Sigmoid colon (tissue), 4 donors: ENCODE results near the gene PIGH.
"Not testable (repeated sequence)": the region's sequence is repeated elsewhere in the genome, so short reads cannot be mapped to it uniquely, and the experiment has no call there.

Experiments
- EP300 ChIP-seq, 4 donors: sonication (generic); formaldehyde crosslinking; IDR thresholded peaks; one replicate each; pipeline ENCODE4 v1.6.1; 2017; ENCODE audit warnings: antibody characterized with exemption in 4 of 4
- POLR2A ChIP-seq, 2 donors: fragments of 450-650 bp; IDR thresholded peaks; one replicate each; pipeline ENCODE4 v1.6.1; 2016; ENCODE audit warnings: antibody characterized with exemption in 2 of 2, mild to moderate bottlenecking in 2 of 2, moderate library complexity in 2 of 2
- POLR2AphosphoS5 ChIP-seq, 4 donors: sonication (generic); formaldehyde crosslinking; IDR thresholded peaks; one replicate each; pipeline ENCODE4 v1.6.1; 2017; ENCODE audit warnings: antibody characterized with exemption in 4 of 4
- TF ChIP-seq, protein P1 (sequence below), 4 experiments: fragments of 450-650 bp in 3 of 4; fragments of 200-600 bp in 1 of 4; IDR thresholded peaks; one replicate each; pipeline ENCODE4 v1.5.1; 2016 to 2019; ENCODE audit warnings: antibody characterized with exemption in 4 of 4, mild to moderate bottlenecking in 3 of 4, moderate library complexity in 2 of 4

DNA sequence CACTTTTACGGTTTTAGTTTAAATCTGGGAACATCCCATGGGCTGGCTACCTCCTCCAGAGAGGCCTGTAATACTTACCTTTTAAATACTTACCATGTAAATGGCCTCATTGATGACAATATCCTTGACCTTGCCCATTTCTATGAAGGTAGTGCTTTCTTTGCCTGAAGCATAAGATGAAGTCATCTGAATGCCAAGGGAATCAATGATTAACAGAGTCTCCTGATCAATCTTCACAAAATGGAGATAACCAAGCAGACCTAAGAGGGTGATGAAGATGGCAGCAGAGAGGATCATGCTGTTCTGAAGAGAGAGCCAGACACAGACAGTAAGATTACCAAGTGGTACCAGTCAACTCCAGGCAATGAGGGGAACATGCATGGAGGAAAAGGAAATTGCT lies 6.4 kb downstream of the PIGH start:
- not testable (repeated sequence) for TF ChIP-seq POLR2A, POLR2AphosphoS5, EP300 (IDR thresholded peaks at IDR 0.05)
- TF ChIP-seq, protein P1, sequence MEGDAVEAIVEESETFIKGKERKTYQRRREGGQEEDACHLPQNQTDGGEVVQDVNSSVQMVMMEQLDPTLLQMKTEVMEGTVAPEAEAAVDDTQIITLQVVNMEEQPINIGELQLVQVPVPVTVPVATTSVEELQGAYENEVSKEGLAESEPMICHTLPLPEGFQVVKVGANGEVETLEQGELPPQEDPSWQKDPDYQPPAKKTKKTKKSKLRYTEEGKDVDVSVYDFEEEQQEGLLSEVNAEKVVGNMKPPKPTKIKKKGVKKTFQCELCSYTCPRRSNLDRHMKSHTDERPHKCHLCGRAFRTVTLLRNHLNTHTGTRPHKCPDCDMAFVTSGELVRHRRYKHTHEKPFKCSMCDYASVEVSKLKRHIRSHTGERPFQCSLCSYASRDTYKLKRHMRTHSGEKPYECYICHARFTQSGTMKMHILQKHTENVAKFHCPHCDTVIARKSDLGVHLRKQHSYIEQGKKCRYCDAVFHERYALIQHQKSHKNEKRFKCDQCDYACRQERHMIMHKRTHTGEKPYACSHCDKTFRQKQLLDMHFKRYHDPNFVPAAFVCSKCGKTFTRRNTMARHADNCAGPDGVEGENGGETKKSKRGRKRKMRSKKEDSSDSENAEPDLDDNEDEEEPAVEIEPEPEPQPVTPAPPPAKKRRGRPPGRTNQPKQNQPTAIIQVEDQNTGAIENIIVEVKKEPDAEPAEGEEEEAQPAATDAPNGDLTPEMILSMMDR (IDR thresholded peaks at IDR 0.05): not testable (repeated sequence)
